GM10266 (cell line): Measurements from ENCODE around the gene LRP1.

Experiments used
- DNase-seq: peaks from one replicate; pipeline ENCODE4 v3.0.0; 2012; ENCODE audit errors: extremely low spot score
- TF ChIP-seq, protein P1 (sequence below): IDR thresholded peaks from 2 replicates; pipeline ENCODE4 v1.5.1; 2012; ENCODE audit warnings: mild to moderate bottlenecking, low read depth; ENCODE audit not compliant: control insufficient read depth, insufficient read depth; ENCODE audit errors: missing control alignments

The LRP1 gene

DNA sequence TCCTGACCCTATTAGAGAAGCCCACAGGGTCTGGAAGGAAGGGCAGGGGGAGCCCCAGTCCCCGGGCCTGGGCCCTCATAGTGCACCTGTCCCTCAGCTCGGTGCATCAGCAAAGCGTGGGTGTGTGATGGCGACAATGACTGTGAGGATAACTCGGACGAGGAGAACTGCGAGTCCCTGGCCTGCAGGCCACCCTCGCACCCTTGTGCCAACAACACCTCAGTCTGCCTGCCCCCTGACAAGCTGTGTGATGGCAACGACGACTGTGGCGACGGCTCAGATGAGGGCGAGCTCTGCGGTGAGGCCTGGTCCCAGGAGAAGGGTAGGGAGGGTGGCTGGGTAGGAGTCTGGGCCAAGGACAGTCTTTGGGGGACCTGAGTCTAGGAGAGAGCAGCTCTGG lies 45.4 kb downstream of the LRP1 start:
- TF ChIP-seq, protein P1, sequence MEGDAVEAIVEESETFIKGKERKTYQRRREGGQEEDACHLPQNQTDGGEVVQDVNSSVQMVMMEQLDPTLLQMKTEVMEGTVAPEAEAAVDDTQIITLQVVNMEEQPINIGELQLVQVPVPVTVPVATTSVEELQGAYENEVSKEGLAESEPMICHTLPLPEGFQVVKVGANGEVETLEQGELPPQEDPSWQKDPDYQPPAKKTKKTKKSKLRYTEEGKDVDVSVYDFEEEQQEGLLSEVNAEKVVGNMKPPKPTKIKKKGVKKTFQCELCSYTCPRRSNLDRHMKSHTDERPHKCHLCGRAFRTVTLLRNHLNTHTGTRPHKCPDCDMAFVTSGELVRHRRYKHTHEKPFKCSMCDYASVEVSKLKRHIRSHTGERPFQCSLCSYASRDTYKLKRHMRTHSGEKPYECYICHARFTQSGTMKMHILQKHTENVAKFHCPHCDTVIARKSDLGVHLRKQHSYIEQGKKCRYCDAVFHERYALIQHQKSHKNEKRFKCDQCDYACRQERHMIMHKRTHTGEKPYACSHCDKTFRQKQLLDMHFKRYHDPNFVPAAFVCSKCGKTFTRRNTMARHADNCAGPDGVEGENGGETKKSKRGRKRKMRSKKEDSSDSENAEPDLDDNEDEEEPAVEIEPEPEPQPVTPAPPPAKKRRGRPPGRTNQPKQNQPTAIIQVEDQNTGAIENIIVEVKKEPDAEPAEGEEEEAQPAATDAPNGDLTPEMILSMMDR: no peak

DNA sequence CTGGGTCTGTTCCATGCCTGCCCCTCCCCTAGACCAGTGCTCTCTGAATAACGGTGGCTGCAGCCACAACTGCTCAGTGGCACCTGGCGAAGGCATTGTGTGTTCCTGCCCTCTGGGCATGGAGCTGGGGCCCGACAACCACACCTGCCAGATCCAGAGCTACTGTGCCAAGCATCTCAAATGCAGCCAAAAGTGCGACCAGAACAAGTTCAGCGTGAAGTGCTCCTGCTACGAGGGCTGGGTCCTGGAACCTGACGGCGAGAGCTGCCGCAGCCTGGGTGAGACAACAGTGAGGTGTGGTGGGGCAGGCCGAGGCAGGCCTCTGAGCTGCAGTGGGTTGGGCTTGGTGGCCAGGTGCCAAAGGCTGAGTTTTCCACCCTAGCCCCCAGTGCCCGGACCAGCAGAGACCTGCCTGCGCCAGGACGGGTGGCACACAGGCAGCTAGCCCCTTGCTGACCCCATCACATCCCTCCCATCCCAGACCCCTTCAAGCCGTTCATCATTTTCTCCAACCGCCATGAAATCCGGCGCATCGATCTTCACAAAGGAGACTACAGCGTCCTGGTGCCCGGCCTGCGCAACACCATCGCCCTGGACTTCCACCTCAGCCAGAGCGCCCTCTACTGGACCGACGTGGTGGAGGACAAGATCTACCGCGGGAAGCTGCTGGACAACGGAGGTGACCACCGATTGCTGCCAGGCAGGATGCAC lies 47.3 kb downstream of the LRP1 start:
- peak; percentile 63 for DNase-seq
- TF ChIP-seq, protein P1: peak; percentile 68

More for the DNA sequence above, 45.4 kb downstream of the LRP1 start:
- no peak for DNase-seq

DNA sequence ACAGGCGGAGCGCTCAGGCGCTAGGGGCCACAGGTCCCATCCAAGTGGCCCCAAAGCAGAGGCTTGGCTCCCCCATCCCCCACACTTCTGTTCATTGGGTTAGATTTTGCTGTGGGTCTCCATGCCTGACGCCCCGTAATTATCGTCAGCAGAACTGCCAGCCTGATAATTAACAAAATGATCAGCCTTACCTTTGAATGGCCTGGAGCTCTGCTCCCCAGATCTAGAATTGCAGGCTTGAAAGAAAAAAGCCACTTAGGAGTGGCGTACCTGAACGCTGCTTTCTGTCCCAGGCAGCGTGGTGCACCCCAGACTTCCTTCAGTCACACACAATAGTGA lies 47.8 kb downstream of the LRP1 start:
- TF ChIP-seq, protein P1: no peak
- no peak for DNase-seq

DNA sequence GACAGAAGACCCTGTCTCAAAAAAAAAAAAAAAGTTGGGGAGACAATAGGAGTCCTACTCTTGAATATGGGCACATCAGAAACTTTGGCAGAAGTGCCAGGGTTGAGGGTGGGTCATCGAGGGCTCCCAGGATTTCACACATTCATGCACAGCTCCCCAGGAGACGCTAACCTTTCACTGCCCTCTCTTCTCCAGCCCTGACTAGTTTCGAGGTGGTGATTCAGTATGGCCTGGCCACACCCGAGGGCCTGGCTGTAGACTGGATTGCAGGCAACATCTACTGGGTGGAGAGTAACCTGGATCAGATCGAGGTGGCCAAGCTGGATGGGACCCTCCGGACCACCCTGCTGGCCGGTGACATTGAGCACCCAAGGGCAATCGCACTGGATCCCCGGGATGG lies 48.6 kb downstream of the LRP1 start:
- DNase-seq: no peak

DNA sequence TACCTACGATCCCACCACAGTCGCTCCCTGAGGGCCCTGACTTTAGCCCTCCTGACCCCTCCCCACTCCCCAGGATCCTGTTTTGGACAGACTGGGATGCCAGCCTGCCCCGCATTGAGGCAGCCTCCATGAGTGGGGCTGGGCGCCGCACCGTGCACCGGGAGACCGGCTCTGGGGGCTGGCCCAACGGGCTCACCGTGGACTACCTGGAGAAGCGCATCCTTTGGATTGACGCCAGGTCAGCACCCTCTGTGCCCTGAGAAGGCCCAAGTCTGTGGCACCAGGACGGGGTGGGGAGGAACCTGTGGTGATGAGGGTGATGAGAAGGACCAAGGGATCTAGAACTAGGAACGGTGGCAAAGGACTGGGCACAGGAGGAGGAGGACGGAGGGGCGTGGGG lies 49.1 kb downstream of the LRP1 start:
- DNase-seq: no peak
- TF ChIP-seq, protein P1: no peak

More for the DNA sequence above, 48.6 kb downstream of the LRP1 start:
- TF ChIP-seq, protein P1: no peak

DNA sequence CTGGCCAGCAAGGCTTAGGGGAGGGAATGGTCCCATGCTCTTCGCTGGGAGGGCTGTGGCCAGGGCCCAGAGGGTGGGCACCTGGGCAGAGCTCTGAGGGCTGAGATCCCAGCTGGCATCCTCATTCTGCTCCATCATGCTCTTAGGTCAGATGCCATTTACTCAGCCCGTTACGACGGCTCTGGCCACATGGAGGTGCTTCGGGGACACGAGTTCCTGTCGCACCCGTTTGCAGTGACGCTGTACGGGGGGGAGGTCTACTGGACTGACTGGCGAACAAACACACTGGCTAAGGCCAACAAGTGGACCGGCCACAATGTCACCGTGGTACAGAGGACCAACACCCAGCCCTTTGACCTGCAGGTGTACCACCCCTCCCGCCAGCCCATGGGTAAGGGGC lies 49.9 kb downstream of the LRP1 start:
- DNase-seq: no peak
- TF ChIP-seq, protein P1: no peak

DNA sequence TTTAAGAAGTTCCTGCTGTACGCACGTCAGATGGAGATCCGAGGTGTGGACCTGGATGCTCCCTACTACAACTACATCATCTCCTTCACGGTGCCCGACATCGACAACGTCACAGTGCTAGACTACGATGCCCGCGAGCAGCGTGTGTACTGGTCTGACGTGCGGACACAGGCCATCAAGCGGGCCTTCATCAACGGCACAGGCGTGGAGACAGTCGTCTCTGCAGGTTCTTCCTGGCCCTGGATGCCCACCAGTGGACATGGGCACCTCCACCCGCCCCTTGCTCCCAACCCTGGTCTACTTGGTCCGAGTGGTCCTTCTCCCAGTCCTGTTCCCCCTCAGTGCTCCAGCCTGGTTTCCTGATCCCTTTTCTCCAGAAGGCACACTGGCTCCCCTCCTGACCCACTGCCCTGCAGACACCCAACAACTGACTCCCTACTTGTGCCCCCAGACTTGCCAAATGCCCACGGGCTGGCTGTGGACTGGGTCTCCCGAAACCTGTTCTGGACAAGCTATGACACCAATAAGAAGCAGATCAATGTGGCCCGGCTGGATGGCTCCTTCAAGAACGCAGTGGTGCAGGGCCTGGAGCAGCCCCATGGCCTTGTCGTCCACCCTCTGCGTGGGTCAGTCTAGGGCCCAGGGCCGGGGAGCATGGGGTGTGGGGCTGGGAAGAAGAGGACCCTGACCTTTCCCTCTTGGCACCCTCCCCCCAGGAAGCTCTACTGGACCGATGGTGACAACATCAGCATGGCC lies 51.2 kb downstream of the LRP1 start:
- TF ChIP-seq, protein P1: no peak
- DNase-seq: no peak
